Breast epithelium (tissue), 3 donors: ENCODE measurements around the gene GABRB3.

Experiments
- CTCF ChIP-seq, 3 donors: fragments of 450-650 bp; IDR thresholded peaks; one replicate each; pipeline ENCODE4 v1.5.1; 2016 to 2017; ENCODE audit warnings: antibody characterized with exemption in 3 of 3, mild to moderate bottlenecking in 3 of 3, moderate library complexity in 3 of 3
- POLR2A ChIP-seq: fragments of 450-650 bp; IDR thresholded peaks from one replicate; pipeline ENCODE4 v1.6.1; 2016; ENCODE audit warnings: antibody characterized with exemption, mild to moderate bottlenecking, moderate library complexity
- POLR2AphosphoS5 ChIP-seq, 3 donors: sonication (generic); formaldehyde crosslinking; IDR thresholded peaks; one replicate each; pipeline ENCODE4 v1.6.1; 2017; ENCODE audit warnings: antibody characterized with exemption in 3 of 3

DNA sequence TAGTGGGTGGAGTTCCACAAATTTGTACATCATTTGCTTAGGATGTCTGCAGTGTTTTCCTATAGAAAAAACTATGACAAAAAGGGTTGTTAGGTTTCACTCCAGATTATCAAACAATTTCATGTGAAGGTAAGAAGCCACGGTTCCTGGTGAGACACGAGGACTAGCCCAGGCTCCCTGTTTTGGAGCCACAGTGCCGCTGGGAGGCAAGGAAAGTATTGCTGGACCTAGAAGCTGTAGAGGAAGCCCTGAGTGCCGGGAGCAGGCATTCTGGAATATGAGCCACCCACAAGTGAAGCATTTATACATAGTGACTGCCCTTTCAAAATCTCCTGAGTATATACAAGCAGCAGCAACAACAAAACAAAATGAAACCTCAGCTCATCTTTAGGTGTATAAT lies 142.0 kb downstream of the GABRB3 start:
- TF ChIP-seq POLR2AphosphoS5 (IDR thresholded peaks at IDR 0.05) (no peak), CTCF (IDR thresholded peaks at IDR 0.05) (no peak), POLR2A (no peak)
